Endothelial cell of umbilical vein (primary cell): Measurements from ENCODE around the gene CAMTA1. TPM values are rescaled to one million over a fixed set of nuclear protein-coding genes. Genes with fewer than 3 reads are reported as not detected.

Source experiments
- BruUV-seq: library from RNA; stranded (reverse); fragments of 400-500 nt; replicated peaks from 2 replicates; lab custom pipeline; 2021; lab: Mats Ljungman, UMichigan
- CTCF ChIA-PET: fragments of 300-600, 350-600 bp; sonication (Branson Sonifier 250); formaldehyde crosslinking; loops from one replicate; lab custom pipeline; 2021; ENCODE audit warnings: antibody characterized with exemption, inconsistent platforms; lab: Charles Lee
- POLR2A ChIA-PET: fragments of 300-600, 350-600 bp; sonication (Branson Sonifier 250); formaldehyde crosslinking; loops from one replicate; lab custom pipeline; 2021; ENCODE audit warnings: antibody characterized with exemption, inconsistent platforms; lab: Charles Lee
- DNase-seq: peaks from one replicate; pipeline ENCODE4 v3.0.0-alpha.2; 2011; ENCODE audit warnings: low read depth, low spot score
- FAIRE-seq: peaks from 2 replicates; lab custom pipeline; 2011; peaks lifted over from hg19 to GRCh38; lab: Jason Lieb, UNC
- H2AFZ ChIP-seq: 2 replicates; pipeline ENCODE4 v1.6.0; 2012; ENCODE audit warnings: low read depth, low read length, control low read depth, inconsistent platforms
- H3K27ac ChIP-seq: 2 replicates; pipeline ENCODE4 v1.5.1; 2011; ENCODE audit warnings: low read depth, mild to moderate bottlenecking, control low read depth, low read length, moderate library complexity; ENCODE audit not compliant: insufficient read depth
- H3K27me3 ChIP-seq, 2 experiments: 2 replicates each; pipeline versions ENCODE4 v1.6.0 to v1.6.1; 2011; ENCODE audit warnings: low read length in 2 of 2, mixed read lengths in 1 of 2; ENCODE audit not compliant: control insufficient read depth in 2 of 2, insufficient read depth in 2 of 2
- H3K36me3 ChIP-seq, 2 experiments: 2 replicates in 1 of 2; 3 replicates in 1 of 2; pipeline ENCODE4 v1.5.1; 2011; ENCODE audit warnings: low read length in 2 of 2, mild to moderate bottlenecking in 1 of 2, moderate library complexity in 1 of 2; ENCODE audit not compliant: control insufficient read depth in 2 of 2, insufficient read depth in 2 of 2; ENCODE audit errors: extremely low read depth in 1 of 2
- H3K4me1 ChIP-seq: 3 replicates; pipeline ENCODE4 v1.5.1; 2011; ENCODE audit warnings: mild to moderate bottlenecking, low read length; ENCODE audit not compliant: control insufficient read depth, insufficient read depth; ENCODE audit errors: extremely low read depth
- H3K4me2 ChIP-seq: 2 replicates; pipeline ENCODE4 v1.6.1; 2011; ENCODE audit warnings: low read length, control low read depth, mixed read lengths; ENCODE audit not compliant: insufficient read depth
- H3K4me3 ChIP-seq, 3 experiments: fragments of 200-600 bp in 1 of 3; sonication (generic), shearing (Covaris generic) in 1 of 3; replicated peaks in 1 of 3; 2 replicates each; pipeline ENCODE4 v1.5.1; 2011 to 2016; ENCODE audit warnings: control low read depth in 3 of 3, low read length in 3 of 3, mild to moderate bottlenecking in 2 of 3, inconsistent platforms in 1 of 3, low read depth in 1 of 3, moderate library complexity in 1 of 3; ENCODE audit not compliant: insufficient read depth in 1 of 3
- H3K79me2 ChIP-seq: 2 replicates; pipeline ENCODE4 v1.6.0; 2012; ENCODE audit warnings: low read length, inconsistent platforms; ENCODE audit not compliant: control insufficient read depth, insufficient read depth
- H3K9ac ChIP-seq: replicated peaks from 2 replicates; pipeline ENCODE3; 2011; ENCODE audit warnings: low read length, control low read depth; ENCODE audit not compliant: insufficient read depth; ENCODE audit errors: extremely low read depth
- H3K9me1 ChIP-seq: replicated peaks from 3 replicates; pipeline ENCODE4 v1.6.0; 2011; ENCODE audit warnings: mild to moderate bottlenecking, low read length; ENCODE audit not compliant: control insufficient read depth, insufficient read depth; ENCODE audit errors: extremely low read depth
- H3K9me3 ChIP-seq: replicated peaks from 2 replicates; pipeline ENCODE4 v1.5.1; 2012; ENCODE audit warnings: low read length, inconsistent platforms; ENCODE audit not compliant: control insufficient read depth, insufficient read depth
- H4K20me1 ChIP-seq: replicated peaks from 2 replicates; pipeline ENCODE3; 2011; ENCODE audit warnings: mild to moderate bottlenecking, low read length; ENCODE audit not compliant: control insufficient read depth, insufficient read depth; ENCODE audit errors: extremely low read depth
- EZH2 ChIP-seq: IDR thresholded peaks from 2 replicates; pipeline ENCODE4 v1.6.1; 2012; ENCODE audit warnings: borderline replicate concordance, low read depth, mild to moderate bottlenecking, moderate library complexity, low read length, inconsistent platforms; ENCODE audit not compliant: severe bottlenecking
- FOS ChIP-seq: IDR thresholded peaks from 2 replicates; pipeline ENCODE4 v1.6.1; 2011; ENCODE audit warnings: mild to moderate bottlenecking, low read length, moderate library complexity, borderline replicate concordance; ENCODE audit not compliant: insufficient read depth
- GATA2 ChIP-seq: IDR thresholded peaks from 2 replicates; pipeline ENCODE4 v1.7.0; 2011; ENCODE audit warnings: low read depth, mild to moderate bottlenecking, moderate library complexity, mixed read lengths, low read length; ENCODE audit not compliant: insufficient read length, insufficient read depth
- JUN ChIP-seq: IDR thresholded peaks from 2 replicates; pipeline ENCODE4 v1.6.1; 2011; ENCODE audit warnings: borderline replicate concordance, low read depth; ENCODE audit not compliant: insufficient read length, insufficient read depth
- MYC ChIP-seq: IDR thresholded peaks from one replicate; pipeline ENCODE4 v1.6.1; 2011; ENCODE audit warnings: mild to moderate bottlenecking, low read depth, low read length
- POLR2A ChIP-seq: IDR thresholded peaks from 2 replicates; pipeline ENCODE4 v1.6.1; 2012; ENCODE audit warnings: low read depth, mild to moderate bottlenecking, control low read depth, low read length
- POLR2AphosphoS5 ChIP-seq: IDR thresholded peaks from 2 replicates; pipeline ENCODE4 v1.6.1; 2012; ENCODE audit warnings: low read depth, mild to moderate bottlenecking, control low read depth, low read length, moderate library complexity; ENCODE audit not compliant: insufficient read depth
- dilution Hi-C: fragments of 300-500 bp; cut with MboI; formaldehyde crosslinking; loops from one replicate; pipeline ENCODE4 v1.15.0; 2019; ENCODE audit warnings: low sequenced_read_pairs; ENCODE audit not compliant: extremely low pct_ligation_motif_present
- intact Hi-C: fragments of 100-400 bp; cut with micrococcal nuclease; formaldehyde crosslinking; loops from one replicate; pipeline ENCODE4 v1.10.0; 2022
- polyA plus RNA-seq, 4 experiments: library from polyadenylated mRNA; depleted of rRNA in 3 of 4; stranded (reverse) in 3 of 4; unstranded in 1 of 4; fragments of >200 nt; gene quantifications; 2 replicates each; pipeline versions ENCODE4 v1.2.1 to v1.2.3, GENCODE V29; 2011 to 2012; ENCODE audit warnings: missing spikeins in 1 of 4
- total RNA-seq: library from RNA; stranded (reverse); gene quantifications from 2 replicates; pipeline ENCODE4 v1.2.3, GENCODE V29; 2021
- TF ChIP-seq, protein P1 (sequence below), 2 donors: IDR thresholded peaks; 1 replicate in 1 of 2; 2 replicates in 1 of 2; pipeline ENCODE4 v1.5.1; 2011; ENCODE audit warnings: low read length in 2 of 2, mild to moderate bottlenecking in 2 of 2, moderate library complexity in 2 of 2, control low read depth in 1 of 2, inconsistent platforms in 1 of 2, low read depth in 1 of 2; ENCODE audit not compliant: insufficient read depth in 1 of 2; ENCODE audit errors: extremely low read depth in 1 of 2
- TF ChIP-seq, protein P2 (sequence below): IDR thresholded peaks from 2 replicates; pipeline ENCODE4 v1.6.1; 2011; ENCODE audit not compliant: insufficient read depth, insufficient read length

CAMTA1 gene
- total and polyA plus RNA-seq, 2 donors (not counting 3 experiments of a cell fraction or from before 2014, with no cell fraction given), result 50.8 to 92.7 TPM

DNA sequence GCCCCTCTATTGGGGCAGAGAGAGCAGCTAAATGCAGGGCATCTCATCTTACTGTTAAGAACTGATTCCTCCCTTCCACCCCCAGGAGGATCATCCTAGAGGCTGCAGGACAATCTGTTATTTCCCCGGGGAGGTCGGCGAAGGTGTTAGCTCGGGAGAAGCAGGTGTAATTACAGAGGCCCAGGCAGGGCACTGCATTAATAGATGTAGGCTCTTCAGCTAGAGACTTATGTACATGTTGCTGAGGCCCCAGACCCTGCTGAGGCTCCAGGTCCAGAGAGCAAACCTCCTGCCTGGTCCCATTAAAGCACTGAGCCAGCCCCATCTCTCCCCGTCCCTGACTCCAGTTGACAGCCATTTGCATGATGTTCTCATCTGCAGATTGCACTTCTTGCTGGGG is 665.6 kb downstream of the CAMTA1 start:
- FAIRE-seq, result no peak
- dilution Hi-C loops, result no loop called here

More for the DNA sequence above, 665.6 kb downstream of the CAMTA1 start:
- CTCF ChIA-PET, result no interaction called here
- TF ChIP-seq JUN (no peak), POLR2A (no peak), POLR2AphosphoS5 (no peak), GATA2 (no peak), MYC (no peak), EZH2 (no peak), FOS (no peak)
- TF ChIP-seq, protein P1, sequence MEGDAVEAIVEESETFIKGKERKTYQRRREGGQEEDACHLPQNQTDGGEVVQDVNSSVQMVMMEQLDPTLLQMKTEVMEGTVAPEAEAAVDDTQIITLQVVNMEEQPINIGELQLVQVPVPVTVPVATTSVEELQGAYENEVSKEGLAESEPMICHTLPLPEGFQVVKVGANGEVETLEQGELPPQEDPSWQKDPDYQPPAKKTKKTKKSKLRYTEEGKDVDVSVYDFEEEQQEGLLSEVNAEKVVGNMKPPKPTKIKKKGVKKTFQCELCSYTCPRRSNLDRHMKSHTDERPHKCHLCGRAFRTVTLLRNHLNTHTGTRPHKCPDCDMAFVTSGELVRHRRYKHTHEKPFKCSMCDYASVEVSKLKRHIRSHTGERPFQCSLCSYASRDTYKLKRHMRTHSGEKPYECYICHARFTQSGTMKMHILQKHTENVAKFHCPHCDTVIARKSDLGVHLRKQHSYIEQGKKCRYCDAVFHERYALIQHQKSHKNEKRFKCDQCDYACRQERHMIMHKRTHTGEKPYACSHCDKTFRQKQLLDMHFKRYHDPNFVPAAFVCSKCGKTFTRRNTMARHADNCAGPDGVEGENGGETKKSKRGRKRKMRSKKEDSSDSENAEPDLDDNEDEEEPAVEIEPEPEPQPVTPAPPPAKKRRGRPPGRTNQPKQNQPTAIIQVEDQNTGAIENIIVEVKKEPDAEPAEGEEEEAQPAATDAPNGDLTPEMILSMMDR (IDR thresholded peaks at IDR 0.05; ENCODE audit: extremely low read depth in 1 of 2, insufficient read depth in 1 of 2, low read depth in 1 of 2, low read length in 2 of 2), result no peak
- TF ChIP-seq, protein P2, sequence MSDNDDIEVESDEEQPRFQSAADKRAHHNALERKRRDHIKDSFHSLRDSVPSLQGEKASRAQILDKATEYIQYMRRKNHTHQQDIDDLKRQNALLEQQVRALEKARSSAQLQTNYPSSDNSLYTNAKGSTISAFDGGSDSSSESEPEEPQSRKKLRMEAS, result no peak
- Histone ChIP-seq H3K9ac (no peak overlapping the region), H3K4me2 (no peak overlapping the region), H3K9me1 (no peaks in the 10 kb centered on the region), H3K27ac (no peak overlapping the region), H2AFZ (no peak overlapping the region), H3K9me3 (no peaks in the 10 kb centered on the region), H3K27me3 (no peaks in the 10 kb centered on the region), H4K20me1 (no peaks in the 10 kb centered on the region), H3K79me2 (no peaks in the 10 kb centered on the region), H3K4me1 (no peaks in the 10 kb centered on the region), H3K36me3 (no peaks in the 10 kb centered on the region), H3K4me3 (no peak overlapping the region)
- POLR2A ChIA-PET, result no interaction called here
- intact Hi-C loops, result no loop called here
- no TSS peak for BruUV-seq
- DNase-seq, result no peak
